Colonic mucosa (tissue), 4 donors: ENCODE results near the gene TBC1D5. TPM values are rescaled to one million over a fixed set of nuclear protein-coding genes. Genes with fewer than 3 reads are reported as not detected.

ENCODE experiments used
- DNase-seq: peaks from one replicate; pipeline ENCODE4 v3.0.0-alpha.2; 2020
- H3K27ac ChIP-seq: fragments of 200-600 bp; one replicate; pipeline ENCODE4 v1.8.0; 2021
- H3K27me3 ChIP-seq: fragments of 200-600 bp; one replicate; pipeline ENCODE4 v1.8.0; 2021
- H3K36me3 ChIP-seq: fragments of 200-600 bp; one replicate; pipeline ENCODE4 v1.8.0; 2021
- H3K4me1 ChIP-seq: fragments of 200-600 bp; one replicate; pipeline ENCODE4 v1.8.0; 2021; ENCODE audit warnings: mild to moderate bottlenecking
- H3K4me3 ChIP-seq: fragments of 200-600 bp; one replicate; pipeline ENCODE4 v1.8.0; 2021
- H3K9ac ChIP-seq, 2 donors: one replicate each; pipeline ENCODE4 v1.7.0; 2013; ENCODE audit warnings: control low read depth in 2 of 2, low read depth in 2 of 2, low read length in 2 of 2
- H3K9me3 ChIP-seq: fragments of 200-600 bp; one replicate; pipeline ENCODE4 v1.8.0; 2021
- intact Hi-C: fragments of 100-400 bp; cut with DNase I; formaldehyde crosslinking; loops from one replicate; pipeline ENCODE4 v1.14.1; 2022
- total RNA-seq, 2 donors: library from RNA; stranded (reverse); fragmentation: NEBNext Ultra II Directional in 1 of 2; extraction: Animal tissue kit (Norgen Biotek cat#: 25700) in 1 of 2; gene quantifications; one replicate each; pipeline ENCODE4 v1.2.1, GENCODE V29; 2021
- TF ChIP-seq, protein P1 (sequence below): fragments of 200-600 bp; IDR thresholded peaks from one replicate; pipeline ENCODE4 v1.8.0; 2022; ENCODE audit warnings: antibody characterized with exemption, mild to moderate bottlenecking
- donor health status: healthy.
- donor health status: DM: no; HTN: no; CAD: no.
- donor health status: DM: no; HTN: no; CAD: no.

Gene TBC1D5
- total RNA-seq, 2 donors from 2014 or later, result 29.9 to 31.2 TPM

DNA sequence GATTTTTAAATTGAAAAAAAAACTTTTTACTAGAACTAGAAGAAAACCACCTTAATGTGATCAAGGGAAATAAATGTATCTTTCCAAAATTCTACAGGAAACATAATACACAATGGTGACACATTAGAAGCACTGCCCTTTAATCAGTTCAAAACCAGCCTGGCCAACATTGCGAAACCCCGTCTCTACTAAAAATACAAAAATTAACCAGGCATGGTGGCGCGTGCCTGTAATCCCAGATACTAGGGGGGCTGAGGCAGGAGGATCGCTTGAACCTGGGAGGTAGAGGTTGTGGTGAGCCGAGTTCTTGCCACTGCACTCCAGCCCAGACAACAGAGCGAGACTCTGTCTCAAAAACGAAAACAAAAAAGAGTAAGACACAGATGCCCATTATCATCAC, 134.5 kb downstream of the TBC1D5 start:
- H3K27me3 ChIP-seq, result no peaks in the 10 kb centered on the region
- intact Hi-C loops, result no loop called here
- H3K4me1 ChIP-seq, result no peaks in the 10 kb centered on the region
- no peak overlapping the region for H3K4me3 ChIP-seq
- no peaks in the 10 kb centered on the region for H3K9me3 ChIP-seq
- TF ChIP-seq, protein P1, sequence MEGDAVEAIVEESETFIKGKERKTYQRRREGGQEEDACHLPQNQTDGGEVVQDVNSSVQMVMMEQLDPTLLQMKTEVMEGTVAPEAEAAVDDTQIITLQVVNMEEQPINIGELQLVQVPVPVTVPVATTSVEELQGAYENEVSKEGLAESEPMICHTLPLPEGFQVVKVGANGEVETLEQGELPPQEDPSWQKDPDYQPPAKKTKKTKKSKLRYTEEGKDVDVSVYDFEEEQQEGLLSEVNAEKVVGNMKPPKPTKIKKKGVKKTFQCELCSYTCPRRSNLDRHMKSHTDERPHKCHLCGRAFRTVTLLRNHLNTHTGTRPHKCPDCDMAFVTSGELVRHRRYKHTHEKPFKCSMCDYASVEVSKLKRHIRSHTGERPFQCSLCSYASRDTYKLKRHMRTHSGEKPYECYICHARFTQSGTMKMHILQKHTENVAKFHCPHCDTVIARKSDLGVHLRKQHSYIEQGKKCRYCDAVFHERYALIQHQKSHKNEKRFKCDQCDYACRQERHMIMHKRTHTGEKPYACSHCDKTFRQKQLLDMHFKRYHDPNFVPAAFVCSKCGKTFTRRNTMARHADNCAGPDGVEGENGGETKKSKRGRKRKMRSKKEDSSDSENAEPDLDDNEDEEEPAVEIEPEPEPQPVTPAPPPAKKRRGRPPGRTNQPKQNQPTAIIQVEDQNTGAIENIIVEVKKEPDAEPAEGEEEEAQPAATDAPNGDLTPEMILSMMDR, result no peak
- no peak for DNase-seq
- H3K9ac ChIP-seq, result no peak overlapping the region
- no peaks in the 10 kb centered on the region for H3K36me3 ChIP-seq
- H3K27ac ChIP-seq, result no peak overlapping the region

DNA sequence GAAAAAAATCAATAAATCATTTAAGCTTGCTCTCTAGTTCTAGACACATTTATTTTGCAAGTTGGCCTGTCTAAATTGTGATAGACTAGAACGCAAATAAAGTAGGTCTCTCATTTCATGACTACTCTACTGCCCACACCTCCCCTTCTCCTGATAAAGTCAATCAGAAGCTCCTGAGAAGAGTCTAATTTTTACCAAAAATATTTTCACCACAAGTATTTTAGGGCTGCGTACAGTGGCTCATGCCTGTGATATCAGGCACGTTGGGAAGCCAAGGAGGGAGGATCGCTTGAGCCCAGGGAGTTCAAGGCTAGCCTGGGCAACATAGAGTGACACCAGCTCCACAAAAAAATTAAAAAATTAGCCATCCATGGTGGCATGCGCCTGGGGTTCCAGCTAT, 136.5 kb downstream of the TBC1D5 start:
- Histone ChIP-seq H3K36me3 (no peaks in the 10 kb centered on the region), H3K27me3 (no peaks in the 10 kb centered on the region), H3K9me3 (no peaks in the 10 kb centered on the region), H3K4me3 (no peak overlapping the region), H3K4me1 (no peaks in the 10 kb centered on the region), H3K27ac (no peak overlapping the region), H3K9ac (no peak overlapping the region)
- intact Hi-C loops, result no loop called here
- no peak for DNase-seq
- TF ChIP-seq, protein P1, result no peak

DNA sequence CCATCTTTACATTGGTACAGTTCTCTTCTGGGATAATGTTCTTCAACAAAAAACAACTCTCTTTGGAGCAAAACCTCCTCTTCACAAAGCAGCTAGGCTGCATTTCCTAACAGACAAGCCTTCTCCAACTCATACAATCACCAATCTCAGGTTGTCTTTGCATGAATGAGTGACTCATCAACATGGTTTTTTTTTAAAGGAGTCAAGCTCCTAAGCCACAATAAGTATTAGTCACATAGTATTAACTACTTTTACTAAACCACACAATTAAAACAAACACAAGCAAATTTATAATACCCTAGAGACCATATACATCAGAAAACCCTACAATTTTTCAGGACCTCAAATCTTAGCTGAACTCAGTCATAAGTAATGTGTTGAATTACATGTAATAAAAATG, 137.4 kb downstream of the TBC1D5 start:
- TF ChIP-seq, protein P1, result no peak
- Histone ChIP-seq H3K36me3 (no peaks in the 10 kb centered on the region), H3K9ac (no peak overlapping the region), H3K9me3 (no peaks in the 10 kb centered on the region), H3K27ac (no peak overlapping the region), H3K4me3 (no peak overlapping the region), H3K27me3 (no peaks in the 10 kb centered on the region), H3K4me1 (no peaks in the 10 kb centered on the region)
- no peak for DNase-seq
- intact Hi-C loops, result no loop called here

DNA sequence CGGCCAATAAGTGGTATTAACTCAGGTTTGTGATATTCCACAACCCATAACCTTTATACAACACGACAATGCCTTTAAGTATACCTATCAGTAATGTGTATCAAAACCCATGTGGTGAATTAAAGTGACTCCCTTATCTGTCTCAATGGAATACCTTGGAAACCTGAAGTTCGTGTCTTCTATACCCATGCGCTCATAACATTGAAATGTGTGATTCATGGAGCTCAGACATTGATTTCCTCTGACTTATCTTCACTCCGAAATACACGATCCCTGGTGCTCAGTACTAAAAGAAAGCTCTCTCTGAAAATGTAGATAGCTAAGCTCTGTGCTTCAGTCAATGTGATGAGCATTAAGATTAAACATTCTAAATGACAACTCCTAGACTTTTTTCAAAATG, 140.3 kb downstream of the TBC1D5 start:
- Histone ChIP-seq H3K9me3 (no peaks in the 10 kb centered on the region), H3K27ac (no peak overlapping the region), H3K4me3 (no peak overlapping the region), H3K27me3 (no peaks in the 10 kb centered on the region), H3K4me1 (no peaks in the 10 kb centered on the region), H3K36me3 (no peaks in the 10 kb centered on the region), H3K9ac (no peak overlapping the region)
- no peak for DNase-seq
- intact Hi-C loops, result no loop called here
- TF ChIP-seq, protein P1, result no peak

DNA sequence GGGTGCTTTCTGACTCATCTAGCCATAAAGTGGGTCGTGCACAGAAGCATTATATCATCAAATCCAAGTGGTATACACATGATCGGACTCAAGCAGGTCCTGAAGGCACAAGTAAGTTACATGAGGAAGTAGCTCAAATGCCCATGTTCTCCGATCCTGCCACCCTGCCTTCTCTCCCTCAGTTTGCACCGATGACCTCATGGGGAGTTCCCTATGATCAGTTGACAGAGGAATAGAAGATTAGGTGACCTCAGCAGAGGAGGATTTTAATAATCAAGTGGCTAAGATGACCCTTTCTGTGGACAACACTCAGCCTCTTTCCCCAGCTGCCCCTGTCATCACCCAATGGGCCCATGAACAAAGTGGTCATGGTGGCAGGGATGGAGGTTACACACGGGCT, 149.5 kb downstream of the TBC1D5 start:
- Histone ChIP-seq H3K9ac (no peak overlapping the region), H3K4me3 (no peak overlapping the region), H3K36me3 (no peaks in the 10 kb centered on the region), H3K27me3 (no peaks in the 10 kb centered on the region), H3K9me3 (peaks cover 6% of the 10 kb centered on the region), H3K27ac (no peak overlapping the region), H3K4me1 (no peaks in the 10 kb centered on the region)
- DNase-seq, result no peak
- intact Hi-C loops, result no loop called here
- TF ChIP-seq, protein P1, result no peak

DNA sequence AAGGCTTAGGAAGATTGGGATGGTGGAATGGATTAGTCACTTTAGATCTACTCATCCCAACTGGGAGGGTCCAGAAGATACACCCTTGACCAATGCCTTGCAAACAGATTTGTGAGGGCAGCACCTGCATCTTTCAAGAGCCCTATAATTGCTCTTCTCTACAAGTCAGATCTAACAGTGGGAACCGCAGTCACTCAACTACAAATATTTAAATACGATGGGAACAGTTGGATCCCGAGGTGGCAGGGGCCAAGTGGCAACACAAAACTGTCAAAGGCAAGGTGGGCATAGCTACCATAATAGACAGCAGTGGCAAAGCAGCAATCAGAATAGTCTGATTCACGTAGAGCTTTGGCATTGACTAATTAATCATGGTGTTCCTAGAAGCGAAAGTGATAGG, 152.0 kb downstream of the TBC1D5 start:
- TF ChIP-seq, protein P1, result no peak
- H3K27me3 ChIP-seq, result no peaks in the 10 kb centered on the region
- no peaks in the 10 kb centered on the region for H3K4me1 ChIP-seq
- intact Hi-C loops, result no loop called here
- no peak overlapping the region for H3K27ac ChIP-seq
- H3K9me3 ChIP-seq, result peaks cover 6% of the 10 kb centered on the region
- no peak overlapping the region for H3K9ac ChIP-seq
- H3K36me3 ChIP-seq, result no peaks in the 10 kb centered on the region
- H3K4me3 ChIP-seq, result no peak overlapping the region
- no peak for DNase-seq
